BLaER1 (cell line): ENCODE results near the gene UBD.

Source experiments
- H3K27ac ChIP-seq: shearing (Covaris generic); formaldehyde crosslinking; 2 replicates; pipeline ENCODE4 v1.8.1; 2022
- H3K27me3 ChIP-seq: shearing (Covaris generic); formaldehyde crosslinking; 2 replicates; pipeline ENCODE4 v1.8.1; 2022
- H3K36me3 ChIP-seq: shearing (Covaris generic); formaldehyde crosslinking; 2 replicates; pipeline ENCODE4 v1.8.1; 2022
- H3K4me1 ChIP-seq: shearing (Covaris generic); formaldehyde crosslinking; 2 replicates; pipeline ENCODE4 v1.8.1; 2022
- H3K4me2 ChIP-seq: shearing (Covaris generic); formaldehyde crosslinking; 2 replicates; pipeline ENCODE4 v1.8.1; 2022
- H3K4me3 ChIP-seq: shearing (Covaris generic); formaldehyde crosslinking; 2 replicates; pipeline ENCODE4 v1.8.1; 2022
- H3K9ac ChIP-seq: shearing (Covaris generic); formaldehyde crosslinking; 2 replicates; pipeline ENCODE4 v1.8.1; 2022
- H3K9me3 ChIP-seq: shearing (Covaris generic); formaldehyde crosslinking; 2 replicates; pipeline ENCODE4 v1.8.1; 2022
- H4K20me1 ChIP-seq: shearing (Covaris generic); formaldehyde crosslinking; 2 replicates; pipeline ENCODE4 v1.8.1; 2022
- Cebpa-rat ChIP-seq: shearing (Covaris generic); IDR thresholded peaks from 2 replicates; pipeline ENCODE4 v1.8.1; 2022

Gene UBD

GRCh38 chr6:29510746-29511300 lies 48.7 kb downstream of the UBD start:
- Histone ChIP-seq H3K9ac (no peak overlapping the region), H3K36me3 (no peaks in the 10 kb centered on the region), H3K4me1 (no peaks in the 10 kb centered on the region), H3K9me3 (no peaks in the 10 kb centered on the region), H3K27ac (no peak overlapping the region), H3K4me2 (no peak overlapping the region), H4K20me1 (no peaks in the 10 kb centered on the region), H3K27me3 (no peaks in the 10 kb centered on the region), H3K4me3 (no peak overlapping the region)
- TF ChIP-seq Cebpa-rat = no peak

GRCh38 chr6:29510202-29510601 lies 49.3 kb downstream of the UBD start:
- H3K4me2 ChIP-seq = no peak overlapping the region
- H3K27ac ChIP-seq = no peak overlapping the region
- TF ChIP-seq Cebpa-rat = no peak

GRCh38 chr6:29509711-29510110 lies 49.8 kb downstream of the UBD start:
- no peak overlapping the region for H3K9ac ChIP-seq
- H3K9me3 ChIP-seq = no peaks in the 10 kb centered on the region
- no peak for TF ChIP-seq Cebpa-rat
- H3K4me1 ChIP-seq = no peaks in the 10 kb centered on the region
- H3K4me2 ChIP-seq = no peak overlapping the region
- no peaks in the 10 kb centered on the region for H3K36me3 ChIP-seq
- no peak overlapping the region for H3K4me3 ChIP-seq
- H4K20me1 ChIP-seq = no peaks in the 10 kb centered on the region
- no peak overlapping the region for H3K27ac ChIP-seq
- no peaks in the 10 kb centered on the region for H3K27me3 ChIP-seq

More at GRCh38 chr6:29510202-29510601, 49.3 kb downstream of the UBD start:
- no peak overlapping the region for H3K4me3 ChIP-seq
- no peaks in the 10 kb centered on the region for H3K36me3 ChIP-seq
- no peak overlapping the region for H3K9ac ChIP-seq
- no peaks in the 10 kb centered on the region for H3K27me3 ChIP-seq
- H3K4me1 ChIP-seq = no peaks in the 10 kb centered on the region
- H3K9me3 ChIP-seq = no peaks in the 10 kb centered on the region
- H4K20me1 ChIP-seq = no peaks in the 10 kb centered on the region

GRCh38 chr6:29509239-29509638 lies 50.3 kb downstream of the UBD start:
- Histone ChIP-seq H3K27me3 (no peaks in the 10 kb centered on the region), H3K27ac (no peak overlapping the region), H3K36me3 (no peaks in the 10 kb centered on the region), H3K4me2 (no peak overlapping the region), H3K9ac (no peak overlapping the region), H3K9me3 (no peaks in the 10 kb centered on the region), H3K4me1 (no peaks in the 10 kb centered on the region), H3K4me3 (no peak overlapping the region), H4K20me1 (no peaks in the 10 kb centered on the region)
- TF ChIP-seq Cebpa-rat = no peak

- Histone ChIP-seq H3K4me2 (no peak overlapping the region), H3K4me3 (no peak overlapping the region), H3K36me3 (no peaks in the 10 kb centered on the region), H3K9me3 (no peaks in the 10 kb centered on the region), H3K4me1 (no peaks in the 10 kb centered on the region), H3K9ac (no peak overlapping the region), H3K27ac (no peak overlapping the region), H4K20me1 (no peaks in the 10 kb centered on the region), H3K27me3 (no peaks in the 10 kb centered on the region)
- TF ChIP-seq Cebpa-rat = no peak
These were observed 52.2 kb downstream of the UBD start for GRCh38 chr6:29507319-29507718.

- H4K20me1 ChIP-seq = no peaks in the 10 kb centered on the region
- H3K9ac ChIP-seq = no peak overlapping the region
- H3K27me3 ChIP-seq = no peaks in the 10 kb centered on the region
- no peak overlapping the region for H3K27ac ChIP-seq
- no peak overlapping the region for H3K4me3 ChIP-seq
- H3K4me2 ChIP-seq = no peak overlapping the region
- H3K4me1 ChIP-seq = no peaks in the 10 kb centered on the region
- no peak for TF ChIP-seq Cebpa-rat
- H3K36me3 ChIP-seq = no peaks in the 10 kb centered on the region
- no peaks in the 10 kb centered on the region for H3K9me3 ChIP-seq
These were observed 53.0 kb downstream of the UBD start for GRCh38 chr6:29506446-29507067.

- TF ChIP-seq Cebpa-rat = no peak
- Histone ChIP-seq H3K9ac (no peak overlapping the region), H3K27ac (no peak overlapping the region), H3K36me3 (no peaks in the 10 kb centered on the region), H3K4me1 (no peaks in the 10 kb centered on the region), H3K9me3 (no peaks in the 10 kb centered on the region), H3K27me3 (no peaks in the 10 kb centered on the region), H3K4me3 (no peak overlapping the region), H4K20me1 (no peaks in the 10 kb centered on the region), H3K4me2 (no peak overlapping the region)
These were observed 53.7 kb downstream of the UBD start for GRCh38 chr6:29505808-29506207.
